Right lobe of liver (tissue), 6 donors: ENCODE data around the gene NOXO1. TPM values are rescaled to one million over a fixed set of nuclear protein-coding genes. Genes with fewer than 3 reads are reported as not detected.

ENCODE experiments used
- ATAC-seq, 4 donors: fragments of 200-7000 bp; cut with Tn5 transposase; one replicate each; pipeline ENCODE4 v1.9.1; 2020; ENCODE audit warnings: mild to moderate bottlenecking in 4 of 4, moderate library complexity in 4 of 4
- DNase-seq, 3 donors: peaks; one replicate each; pipeline ENCODE4 v3.0.0-alpha.2; 2020
- H3K27ac ChIP-seq, 3 donors: fragments of 200-600 bp; one replicate each; pipeline ENCODE4 v1.8.0; 2022
- H3K27me3 ChIP-seq, 2 donors: fragments of 200-600 bp; one replicate each; pipeline ENCODE4 v1.8.0; 2022
- H3K36me3 ChIP-seq, 4 donors: fragments of 200-600 bp; sonication (generic) in 1 of 4; one replicate each; pipeline versions ENCODE4 v1.5.1 to v1.8.0; 2017 to 2022; ENCODE audit warnings: control low read depth in 1 of 4
- H3K4me1 ChIP-seq, 4 donors: fragments of 200-600 bp; sonication (generic) in 1 of 4; one replicate each; pipeline versions ENCODE4 v1.5.1 to v1.8.0; 2017 to 2022; ENCODE audit warnings: control low read depth in 1 of 4
- H3K4me3 ChIP-seq, 3 donors: fragments of 200-600 bp; one replicate each; pipeline ENCODE4 v1.8.0; 2022
- H3K9me3 ChIP-seq, 4 donors: fragments of 200-600 bp; sonication (generic) in 1 of 4; one replicate each; pipeline versions ENCODE4 v1.5.1 to v1.8.0; 2017 to 2022; ENCODE audit warnings: control low read depth in 1 of 4
- CTCF ChIP-seq, 4 donors: fragments of 200-600 bp in 3 of 4; fragments of 450-650 bp in 1 of 4; IDR thresholded peaks; one replicate each; pipeline versions ENCODE4 v1.5.1 to v1.8.0; 2016 to 2022; ENCODE audit warnings: antibody characterized with exemption in 4 of 4, mild to moderate bottlenecking in 2 of 4
- POLR2A ChIP-seq: fragments of 450-650 bp; IDR thresholded peaks from one replicate; pipeline ENCODE4 v1.6.1; 2017; ENCODE audit warnings: antibody characterized with exemption, mild to moderate bottlenecking
- WGBS: methylation state at CpG from one replicate; pipeline ENCODE4 v1.1.6; 2018; ENCODE audit warnings: low coverage, low lambda C conversion rate; ENCODE audit not compliant: insufficient coverage; ENCODE audit errors: missing lambda C conversion rate; 5-methylcytosine and 5-hydroxymethylcytosine counted together
- intact Hi-C, 2 donors: fragments of 100-400 bp; cut with DNase I; formaldehyde crosslinking; loops; one replicate each; pipeline versions ENCODE4 v1.11.2 to v1.14.1; 2022
- total RNA-seq, 6 experiments: library from RNA; depleted of rRNA in 2 of 6; stranded (reverse); fragments of >200 nt in 2 of 6; fragmentation: NEBNext Ultra II Directional in 3 of 6; extraction: Animal tissue kit (Norgen Biotek cat#: 25700) in 3 of 6; gene quantifications; one replicate each; pipeline versions ENCODE4 v1.1.0 to v1.2.4, GENCODE V29; 2016 to 2023
- donor health status: DM: no; HTN: yes; CAD: no.
- donor health status: DM: no; HTN: no; CAD: no.
- donor health status: DM: no; HTN: no; CAD: no.
- donor health status: DM: no; HTN: yes; CAD: no.
- donor health status: DM: no; HTN: yes; CAD: no.

Gene NOXO1
- total RNA-seq, 6 experiments from 2014 or later = 0.51 to 1.3 (median 0.60) TPM; not detected in 2

GRCh38 chr16:1946495-1947368 lies 34.5 kb downstream of the NOXO1 start:
- TF ChIP-seq POLR2A (no peak), CTCF (IDR thresholded peaks at IDR 0.05) (no peak)
- ATAC-seq (no peak), DNase-seq (peak in 1 of 3 donors; percentile 50)
- no peaks in the 10 kb centered on the region for H3K9me3 ChIP-seq
- WGBS = 100% methylated on average over 1 of the region's 38 CpGs
- no peaks in the 10 kb centered on the region for H3K36me3 ChIP-seq
- peaks cover 0 to 8% (median 0%) of the 10 kb centered on the region in 4 donors for H3K4me1 ChIP-seq
- no peak overlapping the region for H3K27ac ChIP-seq
- intact Hi-C loops = no loop called here
- H3K27me3 ChIP-seq = no peaks in the 10 kb centered on the region
- H3K4me3 ChIP-seq = no peak overlapping the region

- ATAC-seq (no peak), DNase-seq (peak in 1 of 3 donors; percentile 50)
- peaks cover 0 to under 1% (median 0%) of the 10 kb centered on the region in 4 donors for H3K36me3 ChIP-seq
- no peak overlapping the region for H3K27ac ChIP-seq
- no peaks in the 10 kb centered on the region for H3K9me3 ChIP-seq
- TF ChIP-seq POLR2A (no peak), CTCF (IDR thresholded peaks at IDR 0.05) (no peak)
- H3K27me3 ChIP-seq = no peaks in the 10 kb centered on the region
- peaks cover 0 to 16% (median under 1%) of the 10 kb centered on the region in 4 donors for H3K4me1 ChIP-seq
- intact Hi-C loops = no loop called here
- 89% methylated on average over 9 of the region's 19 CpGs for WGBS
- H3K4me3 ChIP-seq = no peak overlapping the region
Measured at GRCh38 chr16:1945559-1946391, 35.5 kb downstream of the NOXO1 start.

- no peak for DNase-seq
Measured at GRCh38 chr16:1944612-1945199, 36.6 kb downstream of the NOXO1 start.

More at GRCh38 chr16:1944612-1945199, 36.6 kb downstream of the NOXO1 start:
- no peaks in the 10 kb centered on the region for H3K9me3 ChIP-seq
- 92% methylated on average over 14 of the region's 21 CpGs for WGBS
- no peak overlapping the region for H3K4me3 ChIP-seq
- no peaks in the 10 kb centered on the region for H3K27me3 ChIP-seq
- TF ChIP-seq CTCF (IDR thresholded peaks at IDR 0.05) (no peak), POLR2A (no peak)
- intact Hi-C loops = no loop called here
- peaks cover 0 to 11% (median 1%) of the 10 kb centered on the region in 4 donors for H3K36me3 ChIP-seq
- ATAC-seq = no peak
- no peak overlapping the region for H3K27ac ChIP-seq
- H3K4me1 ChIP-seq = peaks cover 0 to 27% (median 5%) of the 10 kb centered on the region in 4 donors
